ENCODE data around the gene RNF166. TPM values are rescaled to one million over a fixed set of nuclear protein-coding genes. Genes with fewer than 3 reads are reported as not detected.

The RNF166 gene
- total and polyA plus RNA-seq, 2 experiments from 2014 or later, result 33.5 to 34.2 TPM

GRCh38 chr16:88654363-88655052, 51.7 kb downstream of the RNF166 start:
- peaks cover 6% of the 10 kb centered on the region for H3K4me1 ChIP-seq (ENCODE audit: low read depth)
- H3K27me3 ChIP-seq, result no peaks in the 10 kb centered on the region
- H3K36me3 ChIP-seq, result peaks cover 8% of the 10 kb centered on the region
- TF ChIP-seq CTCF (IDR thresholded peaks at IDR 0.05; ENCODE audit: low read depth, low read length), result no peak
- no peak overlapping the region for H3K4me3 ChIP-seq
- H3K9me3 ChIP-seq (ENCODE audit: low read depth), result no peaks in the 10 kb centered on the region
- no peak overlapping the region for H3K27ac ChIP-seq
- DNase-seq (ENCODE audit: low read depth in 1 of 2, low spot score in 1 of 2), result no peak

GRCh38 chr16:88653596-88654362, 52.4 kb downstream of the RNF166 start:
- Histone ChIP-seq H3K27ac (no peak overlapping the region), H3K27me3 (no peaks in the 10 kb centered on the region), H3K9me3 (ENCODE audit: low read depth) (no peaks in the 10 kb centered on the region), H3K4me1 (ENCODE audit: low read depth) (peaks cover 6% of the 10 kb centered on the region), H3K4me3 (no peak overlapping the region), H3K36me3 (peaks cover 8% of the 10 kb centered on the region)
- DNase-seq (ENCODE audit: low read depth in 1 of 2, low spot score in 1 of 2), result no peak
- no peak for TF ChIP-seq CTCF (IDR thresholded peaks at IDR 0.05; ENCODE audit: low read depth, low read length)

GRCh38 chr16:88653101-88653500, 53.1 kb downstream of the RNF166 start:
- no peak overlapping the region for H3K27ac ChIP-seq
- peaks cover 8% of the 10 kb centered on the region for H3K36me3 ChIP-seq
- peaks cover 6% of the 10 kb centered on the region for H3K4me1 ChIP-seq (ENCODE audit: low read depth)
- H3K9me3 ChIP-seq (ENCODE audit: low read depth), result no peaks in the 10 kb centered on the region
- DNase-seq (ENCODE audit: low read depth in 1 of 2, low spot score in 1 of 2), result no peak
- no peaks in the 10 kb centered on the region for H3K27me3 ChIP-seq
- TF ChIP-seq CTCF (IDR thresholded peaks at IDR 0.05; ENCODE audit: low read depth, low read length), result no peak
- no peak overlapping the region for H3K4me3 ChIP-seq

GRCh38 chr16:88652762-88653063, 53.5 kb downstream of the RNF166 start:
- H3K9me3 ChIP-seq (ENCODE audit: low read depth), result no peaks in the 10 kb centered on the region
- no peak overlapping the region for H3K27ac ChIP-seq
- H3K4me1 ChIP-seq (ENCODE audit: low read depth), result peaks cover 6% of the 10 kb centered on the region
- TF ChIP-seq CTCF (IDR thresholded peaks at IDR 0.05; ENCODE audit: low read depth, low read length), result no peak
- no peak overlapping the region for H3K4me3 ChIP-seq
- no peak for DNase-seq (ENCODE audit: low read depth in 1 of 2, low spot score in 1 of 2)
- H3K27me3 ChIP-seq, result no peaks in the 10 kb centered on the region
- H3K36me3 ChIP-seq, result peaks cover 8% of the 10 kb centered on the region

- Histone ChIP-seq H3K27ac (no peak overlapping the region), H3K9me3 (ENCODE audit: low read depth) (no peaks in the 10 kb centered on the region), H3K27me3 (no peaks in the 10 kb centered on the region), H3K36me3 (peaks cover 8% of the 10 kb centered on the region), H3K4me3 (no peak overlapping the region), H3K4me1 (ENCODE audit: low read depth) (peaks cover 6% of the 10 kb centered on the region)
- no peak for TF ChIP-seq CTCF (IDR thresholded peaks at IDR 0.05; ENCODE audit: low read depth, low read length)
- DNase-seq (ENCODE audit: low read depth in 1 of 2, low spot score in 1 of 2), result no peak
Observed at GRCh38 chr16:88651989-88652761, 54.0 kb downstream of the RNF166 start.

Measured in cardiac muscle cell (in vitro differentiated cells and primary cell).